Mammary epithelial cell (primary cell): ENCODE measurements around the gene BCL10.

ENCODE experiments used
- EZH2 ChIP-seq: IDR thresholded peaks from 2 replicates; pipeline ENCODE4 v1.6.1; 2012; ENCODE audit warnings: low read length, inconsistent platforms, borderline replicate concordance
- TF ChIP-seq, protein P1 (sequence below), 2 donors: IDR thresholded peaks in 1 of 2; conservative IDR thresholded peaks in 1 of 2; 2 replicates each; pipeline ENCODE4 v1.5.1; 2011 to 2012; ENCODE audit warnings: inconsistent platforms in 2 of 2, low read length in 2 of 2, mild to moderate bottlenecking in 2 of 2, control low read depth in 1 of 2, low read depth in 1 of 2; ENCODE audit not compliant: insufficient read depth in 1 of 2; ENCODE audit errors: extremely low read depth in 1 of 2

DNA sequence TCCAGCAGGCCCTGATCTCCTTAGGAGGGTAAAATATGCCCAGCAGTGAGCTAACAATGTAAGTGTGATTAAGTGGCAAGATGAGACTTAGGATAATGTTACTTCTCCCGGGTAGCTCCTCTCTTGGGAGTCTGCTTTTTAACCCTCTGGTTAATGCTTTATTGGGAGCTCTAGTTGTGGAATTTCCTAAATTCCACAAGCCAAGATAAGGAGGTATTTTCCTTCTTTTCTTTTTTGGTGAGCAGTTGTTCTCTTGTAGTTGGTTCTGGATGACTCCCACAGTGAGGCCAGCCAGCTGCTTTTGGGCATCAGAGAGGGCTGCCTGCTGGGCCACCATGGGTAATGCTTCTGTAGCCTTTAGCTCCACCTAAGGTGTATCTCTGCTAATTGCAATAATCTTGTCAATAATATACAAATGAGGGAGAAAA, 36.2 kb downstream of the BCL10 start:
- no peak for TF ChIP-seq EZH2
- TF ChIP-seq, protein P1, sequence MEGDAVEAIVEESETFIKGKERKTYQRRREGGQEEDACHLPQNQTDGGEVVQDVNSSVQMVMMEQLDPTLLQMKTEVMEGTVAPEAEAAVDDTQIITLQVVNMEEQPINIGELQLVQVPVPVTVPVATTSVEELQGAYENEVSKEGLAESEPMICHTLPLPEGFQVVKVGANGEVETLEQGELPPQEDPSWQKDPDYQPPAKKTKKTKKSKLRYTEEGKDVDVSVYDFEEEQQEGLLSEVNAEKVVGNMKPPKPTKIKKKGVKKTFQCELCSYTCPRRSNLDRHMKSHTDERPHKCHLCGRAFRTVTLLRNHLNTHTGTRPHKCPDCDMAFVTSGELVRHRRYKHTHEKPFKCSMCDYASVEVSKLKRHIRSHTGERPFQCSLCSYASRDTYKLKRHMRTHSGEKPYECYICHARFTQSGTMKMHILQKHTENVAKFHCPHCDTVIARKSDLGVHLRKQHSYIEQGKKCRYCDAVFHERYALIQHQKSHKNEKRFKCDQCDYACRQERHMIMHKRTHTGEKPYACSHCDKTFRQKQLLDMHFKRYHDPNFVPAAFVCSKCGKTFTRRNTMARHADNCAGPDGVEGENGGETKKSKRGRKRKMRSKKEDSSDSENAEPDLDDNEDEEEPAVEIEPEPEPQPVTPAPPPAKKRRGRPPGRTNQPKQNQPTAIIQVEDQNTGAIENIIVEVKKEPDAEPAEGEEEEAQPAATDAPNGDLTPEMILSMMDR (conservative IDR thresholded peaks at IDR 0.05 in 1 of 2, IDR thresholded peaks at IDR 0.05 in 1 of 2; ENCODE audit: extremely low read depth in 1 of 2, insufficient read depth in 1 of 2, low read depth in 1 of 2, low read length in 2 of 2), result peak; percentile 24 to 55
